GM12801 (cell line): Measurements from ENCODE around the gene MTR.

Experiments used
- TF ChIP-seq, protein P1 (sequence below): IDR thresholded peaks from one replicate; pipeline ENCODE4 v1.5.1; 2011; ENCODE audit warnings: control low read depth; ENCODE audit not compliant: insufficient read length; ENCODE audit errors: extremely low read depth

Gene MTR

DNA sequence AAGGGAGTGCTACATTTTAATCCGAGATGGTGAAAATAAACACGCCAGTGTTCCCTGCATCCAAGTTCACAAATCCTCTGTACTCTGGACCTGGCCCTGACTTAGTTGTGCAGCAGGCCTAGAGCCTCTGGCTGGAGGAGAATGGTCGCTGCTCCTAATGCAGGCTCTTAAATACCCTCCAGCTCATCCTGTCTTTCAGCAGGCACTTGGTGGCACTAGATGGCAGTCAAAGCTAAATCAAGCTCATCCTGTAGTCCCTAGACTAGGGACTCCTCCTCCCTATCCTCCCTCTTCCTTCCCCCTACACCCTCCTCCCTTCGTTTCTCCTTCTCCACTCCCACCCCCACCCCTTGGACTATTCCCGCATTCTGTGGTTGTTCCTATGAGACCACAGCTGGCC is 41.6 kb upstream of the MTR start:
- TF ChIP-seq, protein P1, sequence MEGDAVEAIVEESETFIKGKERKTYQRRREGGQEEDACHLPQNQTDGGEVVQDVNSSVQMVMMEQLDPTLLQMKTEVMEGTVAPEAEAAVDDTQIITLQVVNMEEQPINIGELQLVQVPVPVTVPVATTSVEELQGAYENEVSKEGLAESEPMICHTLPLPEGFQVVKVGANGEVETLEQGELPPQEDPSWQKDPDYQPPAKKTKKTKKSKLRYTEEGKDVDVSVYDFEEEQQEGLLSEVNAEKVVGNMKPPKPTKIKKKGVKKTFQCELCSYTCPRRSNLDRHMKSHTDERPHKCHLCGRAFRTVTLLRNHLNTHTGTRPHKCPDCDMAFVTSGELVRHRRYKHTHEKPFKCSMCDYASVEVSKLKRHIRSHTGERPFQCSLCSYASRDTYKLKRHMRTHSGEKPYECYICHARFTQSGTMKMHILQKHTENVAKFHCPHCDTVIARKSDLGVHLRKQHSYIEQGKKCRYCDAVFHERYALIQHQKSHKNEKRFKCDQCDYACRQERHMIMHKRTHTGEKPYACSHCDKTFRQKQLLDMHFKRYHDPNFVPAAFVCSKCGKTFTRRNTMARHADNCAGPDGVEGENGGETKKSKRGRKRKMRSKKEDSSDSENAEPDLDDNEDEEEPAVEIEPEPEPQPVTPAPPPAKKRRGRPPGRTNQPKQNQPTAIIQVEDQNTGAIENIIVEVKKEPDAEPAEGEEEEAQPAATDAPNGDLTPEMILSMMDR, result no peak

DNA sequence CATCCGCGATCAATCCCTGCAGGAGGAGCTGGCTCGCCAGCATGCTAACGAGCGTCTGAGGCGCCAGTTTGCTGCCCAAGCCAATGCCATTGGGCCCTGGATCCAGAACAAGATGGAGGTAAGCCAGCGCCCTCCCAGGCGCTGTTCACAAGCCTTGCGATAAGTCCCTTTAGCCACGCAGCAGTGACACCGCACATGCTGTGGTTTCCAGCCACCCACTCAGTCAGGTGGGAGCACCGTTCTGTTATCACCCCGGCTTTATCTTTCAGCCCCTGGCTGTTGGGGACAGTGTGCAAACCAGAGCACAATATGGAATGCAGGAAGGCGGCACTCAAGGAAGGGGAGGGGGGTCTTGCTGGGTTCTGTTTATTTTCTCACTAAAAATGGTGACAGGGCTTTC is 41.1 kb upstream of the MTR start:
- TF ChIP-seq, protein P1, result no peak

DNA sequence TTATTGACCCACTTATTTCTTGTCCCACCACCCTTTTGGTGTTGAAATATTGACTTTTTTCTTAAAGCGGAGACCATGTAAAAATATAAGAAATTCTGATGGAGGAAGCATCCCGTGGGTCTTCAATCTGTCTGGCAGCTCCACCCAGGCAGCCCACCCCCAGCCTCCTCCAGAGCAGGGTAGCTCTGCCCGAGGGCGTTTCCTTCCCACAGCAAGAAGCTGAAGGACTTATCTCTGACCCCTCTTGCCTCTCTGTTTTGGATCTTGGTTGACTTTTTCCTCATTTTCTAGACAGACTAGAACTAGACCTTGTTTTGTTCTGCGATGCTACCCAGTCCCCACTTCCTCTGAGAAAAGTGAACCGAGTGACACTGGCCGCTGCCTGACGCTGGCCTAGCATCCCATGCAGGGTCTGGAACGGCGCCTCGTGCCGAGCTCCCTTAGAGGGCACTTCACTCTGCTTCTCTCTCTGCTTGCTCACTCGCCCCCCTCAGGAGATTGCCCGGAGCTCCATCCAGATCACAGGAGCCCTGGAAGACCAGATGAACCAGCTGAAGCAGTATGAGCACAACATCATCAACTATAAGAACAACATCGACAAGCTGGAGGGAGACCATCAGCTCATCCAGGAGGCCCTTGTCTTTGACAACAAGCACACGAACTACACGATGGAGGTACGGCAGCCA is 40.4 kb upstream of the MTR start:
- TF ChIP-seq, protein P1, result no peak

DNA sequence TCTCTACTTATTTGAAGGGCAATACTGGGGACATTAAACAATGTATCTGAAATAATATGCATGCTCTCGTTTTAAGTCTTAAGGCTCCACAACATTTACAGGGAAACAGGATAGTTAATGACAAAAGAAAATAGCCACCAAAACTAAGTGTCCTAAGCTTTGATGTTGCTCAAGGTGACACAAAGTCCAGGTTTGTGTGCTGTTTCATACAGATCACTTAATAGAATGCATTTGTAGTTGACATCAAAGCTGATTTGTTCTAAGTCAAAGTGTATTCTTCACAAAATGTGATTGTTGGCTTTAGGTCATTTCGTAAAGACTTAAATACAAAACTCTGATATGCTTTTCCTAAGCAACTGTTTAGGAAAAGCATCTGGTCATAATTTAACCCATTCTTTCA is 37.5 kb upstream of the MTR start:
- TF ChIP-seq, protein P1, result no peak

DNA sequence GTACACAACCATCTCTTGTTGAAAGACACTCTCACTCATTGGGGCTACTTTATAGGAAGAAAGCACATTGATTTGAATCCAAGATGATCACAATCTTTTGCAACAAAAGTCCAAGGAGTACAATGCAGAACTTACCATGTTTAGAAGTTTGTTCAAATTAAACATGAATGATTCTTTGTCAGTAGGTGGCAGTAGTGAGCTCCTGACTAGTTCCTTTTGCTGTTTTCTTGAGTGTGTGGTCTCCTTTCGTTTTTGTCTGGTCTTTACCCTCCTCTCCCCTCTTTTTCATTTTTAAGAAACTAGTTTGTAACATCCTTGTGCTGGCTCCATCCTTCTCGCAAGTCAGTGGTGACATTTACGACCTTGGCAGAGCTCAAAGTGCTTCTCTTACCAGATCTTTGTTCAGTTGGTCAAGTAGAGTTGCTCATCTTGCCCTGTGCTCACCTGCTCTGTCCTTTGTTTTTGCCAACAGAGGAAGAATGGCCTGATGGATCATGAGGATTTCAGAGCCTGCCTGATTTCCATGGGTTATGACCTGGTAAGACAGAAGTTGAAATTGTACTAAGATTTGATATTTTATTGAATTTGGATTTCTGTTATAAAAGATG is 35.7 kb upstream of the MTR start:
- TF ChIP-seq, protein P1, result no peak

DNA sequence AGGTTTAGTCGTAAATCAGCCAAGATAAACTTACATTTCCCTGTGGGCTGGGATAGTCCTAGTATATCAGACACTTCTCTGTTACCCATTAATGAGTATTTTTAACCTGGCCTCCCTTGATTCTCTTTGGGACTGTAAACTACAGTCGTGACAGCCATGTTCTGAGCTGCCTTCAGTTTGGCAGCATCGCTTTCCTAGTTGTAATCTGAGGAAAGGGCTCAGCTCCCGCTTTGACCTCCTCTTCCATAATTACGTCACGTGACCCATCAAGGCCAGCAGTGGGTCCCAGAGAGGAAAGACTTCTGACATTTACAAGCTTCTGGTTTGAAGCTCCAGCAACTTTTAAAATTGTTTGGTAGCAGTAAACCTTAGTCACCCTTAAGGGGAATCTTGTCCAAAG is 34.6 kb upstream of the MTR start:
- TF ChIP-seq, protein P1, result no peak

DNA sequence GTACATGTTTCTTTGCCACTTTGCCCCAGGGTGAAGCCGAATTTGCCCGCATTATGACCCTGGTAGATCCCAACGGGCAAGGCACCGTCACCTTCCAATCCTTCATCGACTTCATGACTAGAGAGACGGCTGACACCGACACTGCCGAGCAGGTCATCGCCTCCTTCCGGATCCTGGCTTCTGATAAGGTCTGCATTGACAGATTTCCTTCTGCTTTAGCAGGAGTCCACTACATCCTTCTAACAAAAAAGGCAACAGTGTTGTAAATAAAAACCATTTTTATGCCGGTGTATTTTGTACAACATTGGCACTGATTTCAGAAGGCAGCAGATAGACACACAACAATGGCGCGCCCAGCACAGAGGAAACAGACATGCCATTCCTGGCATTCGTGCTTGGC is 34.1 kb upstream of the MTR start:
- TF ChIP-seq, protein P1, result no peak
